Measurements from ENCODE around the gene PDE4D.
"Not testable (repeated sequence)": the region's sequence is repeated elsewhere in the genome, so short reads cannot be mapped to it uniquely, and the experiment has no call there.

PDE4D gene

GRCh38 chr5:59704936-59705335, 188.6 kb downstream of the PDE4D start:
- no peak for DNase-seq (ENCODE audit: low read depth, low spot score)

DNA sequence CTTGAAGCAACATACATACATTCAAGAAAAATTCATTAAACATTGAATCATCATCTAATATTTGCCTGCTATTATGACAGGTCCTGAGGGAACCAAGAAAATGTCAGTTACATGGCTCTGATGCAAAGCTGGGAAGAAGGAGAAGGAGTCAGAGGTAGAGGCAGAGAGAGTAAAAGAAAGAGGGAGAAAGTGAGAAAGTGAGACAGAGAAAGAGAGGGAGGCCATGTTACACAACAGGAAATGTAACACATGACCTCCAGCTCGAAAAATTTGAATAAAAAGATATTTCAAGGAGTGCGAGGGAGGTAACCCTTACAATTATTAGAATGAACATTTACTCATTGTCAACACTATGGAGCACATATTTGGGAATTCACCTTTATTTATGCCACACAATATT, 189.7 kb downstream of the PDE4D start:
- no peak for DNase-seq (ENCODE audit: low read depth, low spot score)

GRCh38 chr5:59698207-59699178, 195.0 kb downstream of the PDE4D start:
- DNase-seq (ENCODE audit: low read depth, low spot score), result no peak

GRCh38 chr5:59694411-59694810, 199.1 kb downstream of the PDE4D start:
- DNase-seq (ENCODE audit: low read depth, low spot score), result no peak

DNA sequence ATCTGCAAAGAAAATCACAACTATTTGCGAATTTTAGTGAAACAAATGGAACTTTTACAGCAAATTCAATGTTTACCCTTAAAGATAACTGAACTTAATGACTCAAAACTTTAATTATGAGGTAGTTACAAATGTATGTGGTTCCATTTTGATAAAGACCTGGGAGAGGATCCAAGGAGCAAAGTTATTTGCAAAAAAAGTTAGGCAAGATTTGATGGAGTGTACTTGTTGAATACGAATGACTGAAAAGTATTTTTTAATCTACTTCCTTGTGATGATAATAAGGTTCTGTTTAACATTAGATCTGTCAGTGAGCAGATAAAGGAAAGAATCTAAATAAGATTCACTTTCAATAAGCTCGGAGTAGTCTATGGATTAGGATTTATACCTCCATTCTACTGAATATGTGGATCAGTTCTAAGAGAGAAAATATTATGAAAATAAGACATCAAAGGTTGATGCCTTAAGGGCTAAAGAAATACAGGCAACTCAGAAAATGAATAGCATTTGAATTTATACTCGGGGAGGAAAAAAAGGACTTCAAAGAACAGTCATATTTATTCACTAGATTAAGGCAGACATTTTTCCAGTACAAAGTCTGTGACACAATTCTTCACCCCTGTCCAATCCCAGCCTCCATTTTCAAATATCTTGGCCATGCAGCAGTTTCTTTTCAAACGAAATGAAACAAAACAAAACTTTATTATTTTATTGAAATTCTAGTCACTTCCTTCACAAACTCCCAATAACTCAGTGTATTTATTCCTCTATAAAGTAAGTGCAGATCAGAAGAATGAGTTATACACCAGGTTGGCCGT, 199.8 kb downstream of the PDE4D start:
- no peak for DNase-seq (ENCODE audit: low read depth, low spot score)

- DNase-seq (ENCODE audit: low read depth, low spot score), result no peak
Measured at GRCh38 chr5:59685793-59686192, 207.7 kb downstream of the PDE4D start.

DNA sequence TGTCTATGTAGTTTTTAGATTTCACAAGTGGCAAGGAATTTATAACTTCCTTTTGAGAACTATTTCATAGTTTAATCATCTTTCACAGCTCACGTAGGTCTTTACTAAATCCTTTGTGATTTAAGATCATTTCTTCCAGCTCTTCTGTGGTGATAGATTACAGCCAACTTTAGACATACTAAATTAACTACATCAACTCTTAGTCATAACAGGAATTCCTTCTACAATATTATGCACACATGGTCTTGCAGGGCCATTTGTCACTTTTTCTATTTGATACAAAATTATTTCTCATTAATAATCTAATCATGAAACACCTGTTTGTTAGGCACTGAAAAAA, 208.4 kb downstream of the PDE4D start:
- DNase-seq (ENCODE audit: low read depth, low spot score), result no peak

- DNase-seq (ENCODE audit: low read depth, low spot score), result no peak
Measured at GRCh38 chr5:59684388-59685190, 208.9 kb downstream of the PDE4D start.

DNA sequence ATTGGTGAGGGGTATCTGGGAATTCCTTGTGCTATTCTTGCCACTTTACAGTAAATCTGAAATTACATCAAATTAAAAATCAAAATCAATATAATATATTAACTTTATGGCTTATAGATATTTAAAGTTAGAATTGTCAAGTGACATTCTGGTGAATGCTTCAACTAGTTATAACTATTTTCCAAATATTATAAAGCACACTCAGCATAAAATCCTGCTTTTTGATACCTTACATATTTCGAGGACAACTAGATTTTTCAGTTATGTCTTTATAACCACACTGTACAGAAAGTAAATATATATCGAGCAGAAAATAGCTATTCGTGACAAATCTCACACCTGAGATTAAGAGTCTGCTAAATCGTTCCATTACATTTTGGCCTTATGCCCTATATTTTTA, 210.2 kb downstream of the PDE4D start:
- DNase-seq (ENCODE audit: low read depth, low spot score), result no peak

DNA sequence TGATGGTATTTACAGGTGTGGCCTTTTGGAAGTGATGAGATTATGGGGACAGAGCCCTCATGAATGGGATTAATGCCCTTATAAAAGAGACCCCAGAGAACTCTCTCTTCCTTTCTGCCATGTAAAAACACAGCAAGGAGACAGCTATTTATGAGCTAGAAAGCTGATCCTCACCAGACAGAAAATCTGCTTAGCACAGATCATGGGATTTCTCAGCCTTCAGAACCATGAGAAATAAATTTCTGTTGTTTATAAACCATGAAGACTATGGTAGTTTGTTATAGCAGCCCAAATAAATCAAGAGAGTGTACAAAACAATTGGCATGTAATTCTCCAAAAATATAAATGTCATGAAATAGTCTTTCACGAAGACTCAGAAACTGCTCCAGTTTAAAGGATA, 211.0 kb downstream of the PDE4D start:
- DNase-seq (ENCODE audit: low read depth, low spot score), result no peak

DNA sequence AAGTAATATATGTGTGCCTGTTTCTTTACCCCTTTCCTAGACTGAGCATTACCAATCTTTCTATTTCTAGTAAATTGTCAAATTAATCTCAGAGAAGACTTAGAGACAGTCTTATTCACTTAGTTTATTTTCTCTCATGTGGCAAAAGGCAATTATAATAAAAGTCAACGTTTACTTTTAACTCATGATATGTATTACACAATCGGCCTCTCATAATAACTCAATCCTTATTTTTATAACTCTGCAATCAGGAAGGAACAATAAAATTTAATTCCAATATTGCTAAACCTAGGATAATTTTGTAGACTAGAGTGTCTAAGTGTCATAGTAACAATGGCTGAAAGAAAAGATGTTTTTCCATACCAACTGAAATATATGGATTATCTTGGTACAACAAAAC, 214.6 kb downstream of the PDE4D start:
- no peak for DNase-seq (ENCODE audit: low read depth, low spot score)

- no peak for DNase-seq (ENCODE audit: low read depth, low spot score)
Measured at GRCh38 chr5:59674763-59675162, 218.8 kb downstream of the PDE4D start.

- peak; percentile 6 for DNase-seq (ENCODE audit: low read depth, low spot score)
Measured at GRCh38 chr5:59673438-59674058, 220.0 kb downstream of the PDE4D start.

- no peak for DNase-seq (ENCODE audit: low read depth, low spot score)
Measured at GRCh38 chr5:59666440-59667068, 227.0 kb downstream of the PDE4D start.

DNA sequence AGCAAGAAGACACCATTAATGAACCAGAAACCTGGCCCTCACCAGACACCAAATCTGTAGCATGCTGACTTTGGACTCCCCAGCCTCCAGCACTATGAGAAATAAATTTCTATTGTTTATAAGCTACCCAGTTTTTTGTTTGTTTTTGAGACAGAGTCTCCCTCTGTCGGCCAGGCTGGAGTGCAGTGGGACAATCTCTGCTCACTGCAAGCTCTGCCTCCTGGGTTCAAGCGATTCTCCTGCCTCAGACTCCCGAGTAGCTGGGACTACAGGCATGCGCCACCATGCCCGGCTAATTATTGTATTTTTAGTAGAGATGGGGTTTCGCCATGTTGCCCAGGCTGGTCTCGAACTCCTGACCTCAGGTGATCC, 227.7 kb downstream of the PDE4D start:
- DNase-seq (ENCODE audit: low read depth, low spot score), result not testable (repeated sequence)

GRCh38 chr5:59665086-59665831, 228.3 kb downstream of the PDE4D start:
- no peak for DNase-seq (ENCODE audit: low read depth, low spot score)

- peak; percentile 2 for DNase-seq (ENCODE audit: low read depth, low spot score)
Measured at GRCh38 chr5:59661954-59662615, 231.4 kb downstream of the PDE4D start.

DNA sequence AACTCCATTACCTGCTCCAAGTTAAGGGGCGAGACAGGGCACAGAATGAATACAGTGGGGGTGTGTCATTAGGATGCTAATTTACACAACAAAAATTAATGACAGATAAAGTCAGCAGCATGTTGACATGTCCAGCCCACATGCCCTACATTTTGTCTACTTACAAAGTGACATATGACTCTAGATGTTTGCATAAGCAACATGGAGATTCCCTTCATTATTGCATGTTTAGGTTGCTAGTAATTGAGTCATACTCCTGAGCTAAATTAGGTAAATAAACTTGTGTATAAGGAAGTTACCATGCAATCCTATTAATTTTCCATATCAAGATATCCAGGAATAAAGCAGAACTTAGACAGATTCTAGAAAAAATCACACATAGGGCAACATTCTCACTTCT, 232.2 kb downstream of the PDE4D start:
- DNase-seq (ENCODE audit: low read depth, low spot score), result no peak

- DNase-seq (ENCODE audit: low read depth, low spot score), result no peak
Measured at GRCh38 chr5:59660737-59661136, 232.8 kb downstream of the PDE4D start.
